Measurements from ENCODE around the gene TBCD.
"Not testable (repeated sequence)": the region's sequence is repeated elsewhere in the genome, so short reads cannot be mapped to it uniquely, and the experiment has no call there.

The TBCD gene

DNA sequence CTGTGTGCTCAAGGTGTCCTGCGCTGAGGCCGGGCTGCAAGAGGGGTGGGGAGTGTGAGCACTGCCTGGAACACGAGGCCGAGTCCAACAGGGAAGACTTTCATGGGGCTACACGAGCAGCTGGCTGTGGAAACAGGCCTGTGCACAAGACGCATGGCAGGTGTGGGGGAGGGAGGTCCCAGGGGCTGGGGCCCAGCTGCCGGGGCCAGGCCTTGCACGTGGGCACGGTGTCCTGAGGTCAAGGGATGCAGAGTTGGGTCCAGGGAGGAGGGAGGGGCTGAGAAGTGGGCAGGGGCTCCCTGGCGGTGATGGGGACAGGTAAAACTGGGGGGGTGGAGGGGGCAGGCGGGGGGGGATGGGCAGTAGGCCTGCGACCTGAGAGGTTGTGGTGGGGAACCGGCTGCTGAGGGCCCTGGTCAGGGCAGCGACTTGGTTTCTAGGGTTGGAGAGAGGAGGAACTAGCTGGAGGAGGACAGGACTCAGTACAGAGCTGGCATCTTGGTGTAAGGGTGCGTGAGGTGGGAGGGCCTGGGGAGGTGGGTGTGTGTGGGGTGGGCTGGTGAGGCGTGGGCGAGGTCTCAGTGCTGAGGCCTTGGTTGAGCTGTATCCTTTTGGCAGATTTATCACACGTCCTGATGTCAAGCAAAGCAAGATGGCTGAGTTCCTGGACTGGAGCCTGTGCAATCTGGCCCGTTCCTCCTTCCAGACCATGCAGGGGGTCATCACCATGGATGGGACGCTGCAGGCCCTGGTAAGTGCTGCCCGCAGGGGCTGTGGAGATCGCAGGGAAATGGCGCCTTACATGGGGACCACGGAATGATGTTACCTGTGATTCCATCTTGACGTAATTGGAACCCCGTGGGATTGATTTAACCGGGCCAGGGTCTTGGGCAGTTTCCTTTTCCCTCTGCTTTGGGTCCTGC lies 29.4 kb downstream of the TBCD start:
- no peaks in the 10 kb centered on the region for H3K9me3 ChIP-seq (ENCODE audit: low read depth, low read length)
- H3K27ac ChIP-seq, result no peak overlapping the region
- no peak overlapping the region for H3K9ac ChIP-seq (ENCODE audit: insufficient read length)
- no peak for DNase-seq (ENCODE audit: low read depth, low spot score)
- no peak overlapping the region for H3K4me3 ChIP-seq
- TF ChIP-seq EZH2 (IDR thresholded peaks at IDR 0.05) (no peak), POLR2AphosphoS5 (IDR thresholded peaks at IDR 0.05; ENCODE audit: borderline replicate concordance, low read depth, low read length) (no peak), FOXP2 (optimal IDR thresholded peaks at IDR 0.05; ENCODE audit: control extremely low read depth, extremely low read length, insufficient read depth) (no peak)
- H3K36me3 ChIP-seq (ENCODE audit: insufficient read depth, low read length), result peaks cover 22% of the 10 kb centered on the region

DNA sequence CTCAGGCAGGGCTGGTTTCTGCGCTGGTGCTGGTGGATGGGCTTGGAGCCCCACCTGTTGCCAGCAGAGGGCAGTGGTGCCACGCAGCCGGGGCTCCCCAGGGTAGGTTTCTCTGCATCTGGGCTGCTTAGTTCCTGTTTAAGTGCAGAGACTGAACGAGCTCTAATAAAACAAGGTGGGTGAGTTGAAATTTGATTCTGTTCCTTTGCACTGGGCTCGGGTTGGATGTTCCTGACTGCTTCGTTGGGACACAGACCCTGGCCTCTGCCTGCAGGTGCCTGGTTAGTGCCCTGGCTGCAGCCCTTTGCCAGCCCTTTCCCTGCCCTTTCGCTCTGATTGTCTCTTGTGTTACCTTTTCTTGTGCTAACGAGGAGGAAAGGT lies 30.0 kb downstream of the TBCD start:
- H3K4me3 ChIP-seq, result no peak overlapping the region
- no peak overlapping the region for H3K27ac ChIP-seq
- H3K9ac ChIP-seq (ENCODE audit: insufficient read length), result no peak overlapping the region
- no peak for DNase-seq (ENCODE audit: low read depth, low spot score)
- no peaks in the 10 kb centered on the region for H3K9me3 ChIP-seq (ENCODE audit: low read depth, low read length)
- peaks cover 17% of the 10 kb centered on the region for H3K36me3 ChIP-seq (ENCODE audit: insufficient read depth, low read length)
- TF ChIP-seq FOXP2 (optimal IDR thresholded peaks at IDR 0.05; ENCODE audit: control extremely low read depth, extremely low read length, insufficient read depth) (no peak), POLR2AphosphoS5 (IDR thresholded peaks at IDR 0.05; ENCODE audit: borderline replicate concordance, low read depth, low read length) (no peak), EZH2 (IDR thresholded peaks at IDR 0.05) (no peak)

- no peak for DNase-seq (ENCODE audit: low read depth, low spot score)
- Histone ChIP-seq H3K4me3 (no peak overlapping the region), H3K9ac (ENCODE audit: insufficient read length) (no peak overlapping the region), H3K27ac (no peak overlapping the region), H3K9me3 (ENCODE audit: low read depth, low read length) (no peaks in the 10 kb centered on the region), H3K36me3 (ENCODE audit: insufficient read depth, low read length) (peaks cover 17% of the 10 kb centered on the region)
- no peak for TF ChIP-seq POLR2AphosphoS5 (IDR thresholded peaks at IDR 0.05; ENCODE audit: borderline replicate concordance, low read depth, low read length)
- TF ChIP-seq FOXP2 (optimal IDR thresholded peaks at IDR 0.05; ENCODE audit: control extremely low read depth, extremely low read length, insufficient read depth), result no peak
- no peak for TF ChIP-seq EZH2 (IDR thresholded peaks at IDR 0.05)
Observed at GRCh38 chr17:82782657-82783207, 30.9 kb downstream of the TBCD start.

GRCh38 chr17:82783498-82783897 lies 31.6 kb downstream of the TBCD start:
- Histone ChIP-seq H3K9ac (ENCODE audit: insufficient read length) (no peak overlapping the region), H3K4me3 (no peak overlapping the region), H3K9me3 (ENCODE audit: low read depth, low read length) (no peaks in the 10 kb centered on the region), H3K27ac (no peak overlapping the region), H3K36me3 (ENCODE audit: insufficient read depth, low read length) (peaks cover 17% of the 10 kb centered on the region)
- DNase-seq (ENCODE audit: low read depth, low spot score), result no peak
- no peak for TF ChIP-seq POLR2AphosphoS5 (IDR thresholded peaks at IDR 0.05; ENCODE audit: borderline replicate concordance, low read depth, low read length)
- no peak for TF ChIP-seq EZH2 (IDR thresholded peaks at IDR 0.05)

- DNase-seq (ENCODE audit: low read depth, low spot score); H3K4me3 ChIP-seq; H3K9me3 ChIP-seq (ENCODE audit: low read depth, low read length); H3K27ac ChIP-seq; H3K9ac ChIP-seq (ENCODE audit: insufficient read length): not testable (repeated sequence)
- H3K36me3 ChIP-seq (ENCODE audit: insufficient read depth, low read length), result peaks cover 17% of the 10 kb centered on the region
Observed at GRCh38 chr17:82785581-82785980, 33.7 kb downstream of the TBCD start.

DNA sequence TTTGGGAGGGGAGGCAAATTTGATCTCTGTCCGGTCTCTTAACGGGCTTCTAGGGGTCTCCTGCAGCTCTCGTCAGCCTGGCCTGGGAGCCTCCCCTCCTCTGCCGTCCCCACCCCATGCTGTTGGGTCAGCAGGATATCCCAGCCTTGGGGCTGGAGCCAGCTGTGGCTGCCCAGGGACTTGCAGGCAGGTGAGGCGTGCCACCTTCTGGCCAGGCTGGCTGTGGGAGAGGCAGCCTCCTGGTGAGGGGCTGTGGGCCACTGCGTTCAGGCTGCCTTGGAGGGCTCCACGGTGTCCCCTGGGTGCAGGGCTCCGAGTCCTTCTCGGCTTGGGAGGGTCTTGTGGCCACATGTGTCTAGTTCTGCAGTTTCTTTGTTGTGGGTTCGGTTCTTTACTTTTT lies 34.6 kb downstream of the TBCD start:
- no peak overlapping the region for H3K9ac ChIP-seq (ENCODE audit: insufficient read length)
- H3K36me3 ChIP-seq (ENCODE audit: insufficient read depth, low read length), result peaks cover 17% of the 10 kb centered on the region
- no peak for TF ChIP-seq FOXP2 (optimal IDR thresholded peaks at IDR 0.05; ENCODE audit: control extremely low read depth, extremely low read length, insufficient read depth)

DNA sequence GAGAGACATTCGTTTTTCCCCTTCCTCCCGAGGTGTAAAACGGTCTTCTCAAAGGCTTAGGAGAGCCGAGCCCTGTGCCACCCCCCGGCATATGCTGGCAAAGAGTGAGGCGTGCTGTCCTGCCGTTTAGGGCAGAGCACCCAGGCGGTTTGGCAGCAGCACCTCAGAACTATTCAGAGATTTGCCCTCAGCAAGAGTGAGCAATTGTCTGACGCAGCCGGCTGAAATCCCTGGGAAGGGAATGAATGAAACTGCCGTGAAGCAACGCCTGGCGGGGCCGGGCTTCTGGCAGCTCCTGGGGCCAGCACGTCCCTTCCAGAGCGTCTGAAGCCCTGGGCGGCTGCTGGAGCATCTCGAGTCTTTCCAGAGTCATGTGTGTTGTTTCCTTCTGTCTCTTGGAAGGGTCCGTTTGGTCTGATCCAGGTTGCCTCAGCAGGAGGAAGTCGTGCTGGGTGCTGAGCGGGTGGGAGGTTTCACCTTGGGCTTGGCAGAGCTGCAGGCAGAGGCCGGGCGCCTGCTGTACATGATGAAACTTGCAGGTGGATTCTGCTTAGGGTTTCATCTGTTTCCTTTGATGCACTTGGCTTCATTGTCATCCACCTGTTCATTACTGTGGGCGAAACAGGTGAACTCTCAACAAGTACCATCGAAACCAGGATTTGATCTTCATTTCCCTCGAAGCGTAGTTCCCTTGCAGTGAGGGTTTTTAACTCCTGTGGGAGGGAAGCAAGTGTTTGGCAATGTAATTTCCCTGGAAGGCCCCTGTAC lies 35.4 kb downstream of the TBCD start:
- no peaks in the 10 kb centered on the region for H3K9me3 ChIP-seq (ENCODE audit: low read depth, low read length)
- H3K36me3 ChIP-seq (ENCODE audit: insufficient read depth, low read length), result peaks cover 14% of the 10 kb centered on the region
- H3K27ac ChIP-seq, result no peak overlapping the region
- no peak for DNase-seq (ENCODE audit: low read depth, low spot score)
- H3K4me3 ChIP-seq, result no peak overlapping the region
- no peak for TF ChIP-seq FOXP2 (optimal IDR thresholded peaks at IDR 0.05; ENCODE audit: control extremely low read depth, extremely low read length, insufficient read depth)
- no peak for TF ChIP-seq POLR2AphosphoS5 (IDR thresholded peaks at IDR 0.05; ENCODE audit: borderline replicate concordance, low read depth, low read length)
- no peak for TF ChIP-seq EZH2 (IDR thresholded peaks at IDR 0.05)
- H3K9ac ChIP-seq (ENCODE audit: insufficient read length), result no peak overlapping the region

More for the DNA sequence above, 34.6 kb downstream of the TBCD start:
- Histone ChIP-seq H3K27ac (no peak overlapping the region), H3K4me3 (no peak overlapping the region), H3K9me3 (ENCODE audit: low read depth, low read length) (no peaks in the 10 kb centered on the region)
- DNase-seq (ENCODE audit: low read depth, low spot score), result no peak

DNA sequence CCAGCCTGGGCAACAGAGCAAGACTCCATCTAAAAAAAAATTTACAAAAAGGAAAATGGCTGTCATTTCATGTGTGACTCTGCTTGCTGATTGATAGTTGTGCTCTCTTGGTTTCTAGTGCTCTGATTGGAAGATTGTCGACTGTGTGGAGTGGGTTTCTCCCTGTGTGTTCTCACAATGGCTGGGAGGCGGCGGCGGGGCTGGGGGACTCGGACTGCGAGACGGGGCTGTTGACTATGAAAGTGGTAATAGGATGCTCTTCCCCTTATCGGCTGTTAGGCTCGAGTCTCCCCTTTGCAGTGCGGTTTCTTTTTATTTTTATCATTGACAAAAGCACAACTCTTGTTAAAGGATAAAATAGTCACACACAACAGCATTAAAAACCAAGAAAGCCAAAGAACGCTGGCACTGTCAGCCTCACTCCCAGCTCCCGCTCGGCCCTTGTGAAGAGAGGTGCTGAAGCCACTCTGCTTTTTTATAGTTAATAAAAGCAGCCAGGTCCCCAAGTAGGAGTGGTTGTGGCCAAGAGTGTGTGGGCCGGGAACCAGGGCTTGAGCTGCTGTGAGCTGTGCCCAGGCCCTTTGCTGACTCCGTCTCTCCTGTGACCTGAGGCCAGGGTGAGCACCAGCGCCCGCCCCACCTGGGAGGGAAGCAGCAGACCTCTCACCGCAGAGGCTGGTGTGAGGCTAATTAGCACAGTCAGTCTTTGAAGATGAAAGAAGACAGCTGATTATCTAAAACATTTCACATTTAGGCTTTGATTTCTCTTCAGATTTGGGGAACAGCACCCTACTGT lies 36.5 kb downstream of the TBCD start:
- Histone ChIP-seq H3K9ac (ENCODE audit: insufficient read length) (no peak overlapping the region), H3K4me3 (no peak overlapping the region), H3K27ac (no peak overlapping the region), H3K9me3 (ENCODE audit: low read depth, low read length) (no peaks in the 10 kb centered on the region), H3K36me3 (ENCODE audit: insufficient read depth, low read length) (peaks cover 4% of the 10 kb centered on the region; the same call in 1 of the 2 replicates)
- no peak for TF ChIP-seq POLR2AphosphoS5 (IDR thresholded peaks at IDR 0.05; ENCODE audit: borderline replicate concordance, low read depth, low read length)
- TF ChIP-seq FOXP2 (optimal IDR thresholded peaks at IDR 0.05; ENCODE audit: control extremely low read depth, extremely low read length, insufficient read depth), result no peak
- TF ChIP-seq EZH2 (IDR thresholded peaks at IDR 0.05), result no peak
- DNase-seq (ENCODE audit: low read depth, low spot score), result no peak
